ENCODE data around the gene NELFA.

NELFA gene

GRCh38 chr4:1933700-1934099, 75.1 kb downstream of the NELFA start:
- no peak for DNase-seq (ENCODE audit: low read depth)

- no peak for DNase-seq (ENCODE audit: low read depth)
Observed at GRCh38 chr4:1932736-1933135, 76.0 kb downstream of the NELFA start.

Measured in stimulated activated CD4-positive, alpha-beta T cell treated with anti-CD3 and anti-CD28 coated beads, Interleukin-2, amount 100 ng/mL, for 4 hours (primary cell).